Right lobe of liver (tissue), 6 donors: Measurements from ENCODE around the gene LYRM1. TPM values are rescaled to one million over a fixed set of nuclear protein-coding genes. Genes with fewer than 3 reads are reported as not detected.
A peak's percentile ranks its signal among the peaks of the same experiment; 100 is the strongest.

Experiments used
- ATAC-seq, 4 donors: fragments of 200-7000 bp; cut with Tn5 transposase; one replicate each; pipeline ENCODE4 v1.9.1; 2020; ENCODE audit warnings: mild to moderate bottlenecking in 4 of 4, moderate library complexity in 4 of 4
- DNase-seq, 3 donors: peaks; one replicate each; pipeline ENCODE4 v3.0.0-alpha.2; 2020
- H3K27ac ChIP-seq, 3 donors: fragments of 200-600 bp; one replicate each; pipeline ENCODE4 v1.8.0; 2022
- H3K27me3 ChIP-seq, 2 donors: fragments of 200-600 bp; one replicate each; pipeline ENCODE4 v1.8.0; 2022
- H3K36me3 ChIP-seq, 4 donors: fragments of 200-600 bp; sonication (generic) in 1 of 4; one replicate each; pipeline versions ENCODE4 v1.5.1 to v1.8.0; 2017 to 2022; ENCODE audit warnings: control low read depth in 1 of 4
- H3K4me1 ChIP-seq, 4 donors: fragments of 200-600 bp; sonication (generic) in 1 of 4; one replicate each; pipeline versions ENCODE4 v1.5.1 to v1.8.0; 2017 to 2022; ENCODE audit warnings: control low read depth in 1 of 4
- H3K4me3 ChIP-seq, 3 donors: fragments of 200-600 bp; one replicate each; pipeline ENCODE4 v1.8.0; 2022
- H3K9me3 ChIP-seq, 4 donors: fragments of 200-600 bp; sonication (generic) in 1 of 4; one replicate each; pipeline versions ENCODE4 v1.5.1 to v1.8.0; 2017 to 2022; ENCODE audit warnings: control low read depth in 1 of 4
- POLR2A ChIP-seq: fragments of 450-650 bp; IDR thresholded peaks from one replicate; pipeline ENCODE4 v1.6.1; 2017; ENCODE audit warnings: antibody characterized with exemption, mild to moderate bottlenecking
- WGBS: methylation state at CpG from one replicate; pipeline ENCODE4 v1.1.6; 2018; ENCODE audit warnings: low coverage, low lambda C conversion rate; ENCODE audit not compliant: insufficient coverage; ENCODE audit errors: missing lambda C conversion rate; 5-methylcytosine and 5-hydroxymethylcytosine counted together
- intact Hi-C, 2 donors: fragments of 100-400 bp; cut with DNase I; formaldehyde crosslinking; loops; one replicate each; pipeline versions ENCODE4 v1.11.2 to v1.14.1; 2022
- total RNA-seq, 6 experiments: library from RNA; depleted of rRNA in 2 of 6; stranded (reverse); fragments of >200 nt in 2 of 6; fragmentation: NEBNext Ultra II Directional in 3 of 6; extraction: Animal tissue kit (Norgen Biotek cat#: 25700) in 3 of 6; gene quantifications; one replicate each; pipeline versions ENCODE4 v1.1.0 to v1.2.4, GENCODE V29; 2016 to 2023
- TF ChIP-seq, protein P1 (sequence below), 4 donors: fragments of 200-600 bp in 3 of 4; fragments of 450-650 bp in 1 of 4; IDR thresholded peaks; one replicate each; pipeline versions ENCODE4 v1.5.1 to v1.8.0; 2016 to 2022; ENCODE audit warnings: antibody characterized with exemption in 4 of 4, mild to moderate bottlenecking in 2 of 4
- donor health status: DM: no; HTN: yes; CAD: no.
- donor health status: DM: no; HTN: no; CAD: no.
- donor health status: DM: no; HTN: no; CAD: no.
- donor health status: DM: no; HTN: yes; CAD: no.
- donor health status: DM: no; HTN: yes; CAD: no.

The LYRM1 gene
- total RNA-seq, 6 experiments from 2014 or later, result 32.4 to 102 (median 37.9) TPM

GRCh38 chr16:20899477-20900298, 883 bp upstream of the LYRM1 start:
- peak overlapping the region; percentile 81 to 89 (median 88) for H3K4me3 ChIP-seq
- H3K4me1 ChIP-seq, result peaks cover 0 to 42% (median 14%) of the 10 kb centered on the region in 4 donors
- ATAC-seq, result peak; percentile 36 to 61 (median 48)
- peak; percentile 51 to 78 (median 76) for DNase-seq
- intact Hi-C loops, result loop anchor here in 1 of 2 donors (10.0 kb wide), 1 partner anchor 45 kb away; no protein-coding TSS in a partner anchor
- under 1% methylated on average over 19 of the region's 23 CpGs for WGBS
- peaks cover 0 to 7% (median 0%) of the 10 kb centered on the region in 4 donors for H3K36me3 ChIP-seq
- H3K9me3 ChIP-seq, result no peaks in the 10 kb centered on the region
- peak overlapping the region; percentile 86 to 96 (median 92) for H3K27ac ChIP-seq
- TF ChIP-seq, protein P1, sequence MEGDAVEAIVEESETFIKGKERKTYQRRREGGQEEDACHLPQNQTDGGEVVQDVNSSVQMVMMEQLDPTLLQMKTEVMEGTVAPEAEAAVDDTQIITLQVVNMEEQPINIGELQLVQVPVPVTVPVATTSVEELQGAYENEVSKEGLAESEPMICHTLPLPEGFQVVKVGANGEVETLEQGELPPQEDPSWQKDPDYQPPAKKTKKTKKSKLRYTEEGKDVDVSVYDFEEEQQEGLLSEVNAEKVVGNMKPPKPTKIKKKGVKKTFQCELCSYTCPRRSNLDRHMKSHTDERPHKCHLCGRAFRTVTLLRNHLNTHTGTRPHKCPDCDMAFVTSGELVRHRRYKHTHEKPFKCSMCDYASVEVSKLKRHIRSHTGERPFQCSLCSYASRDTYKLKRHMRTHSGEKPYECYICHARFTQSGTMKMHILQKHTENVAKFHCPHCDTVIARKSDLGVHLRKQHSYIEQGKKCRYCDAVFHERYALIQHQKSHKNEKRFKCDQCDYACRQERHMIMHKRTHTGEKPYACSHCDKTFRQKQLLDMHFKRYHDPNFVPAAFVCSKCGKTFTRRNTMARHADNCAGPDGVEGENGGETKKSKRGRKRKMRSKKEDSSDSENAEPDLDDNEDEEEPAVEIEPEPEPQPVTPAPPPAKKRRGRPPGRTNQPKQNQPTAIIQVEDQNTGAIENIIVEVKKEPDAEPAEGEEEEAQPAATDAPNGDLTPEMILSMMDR (IDR thresholded peaks at IDR 0.05), result no peak
- TF ChIP-seq POLR2A, result no peak
- H3K27me3 ChIP-seq, result no peaks in the 10 kb centered on the region

GRCh38 chr16:20901068-20901435, 481 bp downstream of the LYRM1 start:
- Histone ChIP-seq H3K9me3 (no peaks in the 10 kb centered on the region), H3K27me3 (no peaks in the 10 kb centered on the region), H3K36me3 (peaks cover 0 to 2% (median 0%) of the 10 kb centered on the region in 4 donors), H3K4me3 (peak overlapping the region; percentile 81 to 89 (median 88)), H3K27ac (peak overlapping the region; percentile 86 to 96 (median 92)), H3K4me1 (peaks cover 4 to 50% (median 14%) of the 10 kb centered on the region in 4 donors)
- under 1% methylated on average over 12 of the region's 20 CpGs for WGBS
- peak in 1 of 4 donors; percentile 1 for ATAC-seq
- TF ChIP-seq, protein P1 (IDR thresholded peaks at IDR 0.05), result no peak
- TF ChIP-seq POLR2A, result no peak
- DNase-seq, result no peak
- intact Hi-C loops, result loop anchor here in 1 of 2 donors (10.0 kb wide), 1 partner anchor 46 kb away; no protein-coding TSS in a partner anchor

DNA sequence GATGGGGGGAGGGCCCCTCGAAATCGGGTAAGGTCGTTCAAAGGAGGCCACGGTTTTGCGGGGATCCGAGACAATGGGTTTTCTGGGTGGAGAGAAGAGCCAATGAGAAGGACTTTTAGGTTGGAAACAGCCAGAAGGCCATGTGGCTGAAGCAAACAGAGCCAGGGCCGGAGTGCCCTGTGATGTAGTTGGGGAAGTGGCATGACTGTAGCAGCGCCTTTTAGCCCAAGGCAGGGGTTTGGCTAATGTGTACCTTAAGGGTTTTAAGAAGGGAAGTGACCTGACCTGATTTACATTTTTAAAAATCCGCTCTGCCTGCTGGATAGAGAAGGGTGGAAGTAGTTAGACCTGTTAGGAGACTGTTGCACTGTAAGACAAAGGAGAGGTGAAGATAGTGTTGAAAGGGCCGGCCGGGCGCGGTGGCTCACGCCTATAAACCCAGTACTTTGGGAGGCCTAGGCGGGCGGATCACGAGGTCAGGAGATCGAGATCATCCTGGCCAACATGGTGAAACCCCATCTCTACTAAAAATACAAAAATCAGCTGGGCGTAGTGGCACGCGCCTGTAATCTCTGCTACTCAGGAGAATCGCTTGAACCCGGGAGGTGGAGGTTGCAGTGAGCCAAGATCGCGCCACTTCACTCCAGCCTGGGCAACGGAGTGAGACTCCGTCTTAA, 1.0 kb downstream of the LYRM1 start:
- TF ChIP-seq, protein P1 (IDR thresholded peaks at IDR 0.05), result no peak
- no peak for TF ChIP-seq POLR2A
- intact Hi-C loops, result loop anchor here in 1 of 2 donors (10.0 kb wide), 1 partner anchor 47 kb away; no protein-coding TSS in a partner anchor
- Histone ChIP-seq H3K4me3 (peak overlapping the region; percentile 81 to 89 (median 88)), H3K36me3 (no peaks in the 10 kb centered on the region), H3K27ac (peak overlapping the region; percentile 86 to 96 (median 92)), H3K9me3 (no peaks in the 10 kb centered on the region), H3K27me3 (no peaks in the 10 kb centered on the region), H3K4me1 (peaks cover 4 to 50% (median 13%) of the 10 kb centered on the region in 4 donors)
- DNase-seq (peak; percentile 50 to 69 (median 57)), ATAC-seq (peak in 2 of 4 donors; percentile 9 to 23)
- WGBS, result 53% methylated on average over 22 of the region's 27 CpGs

- H3K27ac ChIP-seq, result no peak overlapping the region
- WGBS, result 89% methylated on average over 4 of the region's 6 CpGs
- H3K36me3 ChIP-seq, result no peaks in the 10 kb centered on the region
- H3K4me1 ChIP-seq, result peaks cover 4 to 42% (median 9%) of the 10 kb centered on the region in 4 donors
- H3K9me3 ChIP-seq, result no peaks in the 10 kb centered on the region
- no peaks in the 10 kb centered on the region for H3K27me3 ChIP-seq
- no peak overlapping the region for H3K4me3 ChIP-seq
- ATAC-seq (no peak), DNase-seq (no peak)
- intact Hi-C loops, result loop anchor here in 1 of 2 donors (10.0 kb wide), 1 partner anchor 48 kb away; no protein-coding TSS in a partner anchor
- TF ChIP-seq, protein P1 (IDR thresholded peaks at IDR 0.05), result no peak
- TF ChIP-seq POLR2A, result no peak
These were observed 1.9 kb downstream of the LYRM1 start for GRCh38 chr16:20902426-20902825.
